Mesenchymal stem cell (in vitro differentiated cells and primary cell): ENCODE results near the gene PFKM.
"Not testable (repeated sequence)": the region's sequence is repeated elsewhere in the genome, so short reads cannot be mapped to it uniquely, and the experiment has no call there.

Experiments
- DNase-seq: peaks from one replicate; pipeline ENCODE4 v3.0.0-alpha.2; 2013
- H2AFZ ChIP-seq: one replicate; pipeline ENCODE4 v1.6.1; 2013; ENCODE audit warnings: low read depth, mild to moderate bottlenecking, control low read depth, inconsistent platforms, low read length, moderate library complexity
- H2AK5ac ChIP-seq: 2 replicates; pipeline ENCODE4 v1.6.1; 2013; ENCODE audit warnings: low read length, moderate library complexity, mild to moderate bottlenecking, inconsistent platforms; ENCODE audit not compliant: severe bottlenecking
- H2BK120ac ChIP-seq: one replicate; pipeline ENCODE4 v1.6.1; 2013; ENCODE audit warnings: low read depth, mild to moderate bottlenecking, inconsistent platforms, low read length, moderate library complexity
- H2BK12ac ChIP-seq, 2 experiments: one replicate each; pipeline ENCODE4 v1.6.1; 2013; ENCODE audit warnings: inconsistent platforms in 2 of 2, low read length in 2 of 2, mild to moderate bottlenecking in 2 of 2, moderate library complexity in 2 of 2, control low read depth in 1 of 2
- H2BK15ac ChIP-seq: one replicate; pipeline ENCODE4 v1.6.1; 2013; ENCODE audit warnings: mild to moderate bottlenecking, low read depth, inconsistent platforms; ENCODE audit not compliant: poor library complexity, severe bottlenecking
- H2BK5ac ChIP-seq: 2 replicates; pipeline ENCODE4 v1.6.1; 2013; ENCODE audit warnings: low read depth, mild to moderate bottlenecking, low read length, control low read depth, inconsistent platforms; ENCODE audit not compliant: poor library complexity, severe bottlenecking
- H3K14ac ChIP-seq, 2 experiments: one replicate each; pipeline ENCODE4 v1.6.1; 2013; ENCODE audit warnings: inconsistent platforms in 2 of 2, low read length in 2 of 2, control low read depth in 1 of 2, mild to moderate bottlenecking in 1 of 2, moderate library complexity in 1 of 2
- H3K18ac ChIP-seq, 2 experiments: one replicate each; pipeline ENCODE4 v1.6.1; 2013; ENCODE audit warnings: inconsistent platforms in 2 of 2, low read length in 2 of 2, control low read depth in 1 of 2, low read depth in 1 of 2, mild to moderate bottlenecking in 1 of 2
- H3K23ac ChIP-seq, 2 experiments: one replicate each; pipeline ENCODE4 v1.6.1; 2013; ENCODE audit warnings: inconsistent platforms in 2 of 2, low read length in 2 of 2, mild to moderate bottlenecking in 2 of 2, moderate library complexity in 2 of 2, control low read depth in 1 of 2
- H3K27ac ChIP-seq: 2 replicates; pipeline ENCODE4 v1.5.1; 2013; ENCODE audit warnings: mild to moderate bottlenecking, moderate library complexity, low read length, control low read depth, inconsistent platforms; ENCODE audit not compliant: poor library complexity, severe bottlenecking
- H3K27me3 ChIP-seq, 2 experiments: 2 replicates each; pipeline versions ENCODE4 v1.6.1 to v1.7.0; 2013; ENCODE audit warnings: low read length in 2 of 2, mild to moderate bottlenecking in 2 of 2, moderate library complexity in 2 of 2, control low read depth in 1 of 2, inconsistent platforms in 1 of 2; ENCODE audit not compliant: control insufficient read depth in 1 of 2, insufficient read depth in 1 of 2
- H3K36me3 ChIP-seq, 2 experiments: 2 replicates each; pipeline versions ENCODE4 v1.6.1 to v1.7.0; 2013; ENCODE audit warnings: low read length in 2 of 2, control low read depth in 1 of 2, inconsistent platforms in 1 of 2, low read depth in 1 of 2, mild to moderate bottlenecking in 1 of 2; ENCODE audit not compliant: insufficient read depth in 2 of 2, control insufficient read depth in 1 of 2
- H3K4ac ChIP-seq, 2 experiments: one replicate each; pipeline ENCODE4 v1.6.1; 2013; ENCODE audit warnings: inconsistent platforms in 2 of 2, low read length in 2 of 2, mild to moderate bottlenecking in 2 of 2, moderate library complexity in 2 of 2, control low read depth in 1 of 2, low read depth in 1 of 2
- H3K4me1 ChIP-seq: 2 replicates; pipeline ENCODE4 v1.6.1; 2013; ENCODE audit warnings: low read depth, low read length, control low read depth; ENCODE audit not compliant: control insufficient read depth, insufficient read depth
- H3K4me2 ChIP-seq: 2 replicates; pipeline ENCODE4 v1.6.1; 2013; ENCODE audit warnings: low read length, mild to moderate bottlenecking, inconsistent platforms; ENCODE audit not compliant: poor library complexity, severe bottlenecking
- H3K4me3 ChIP-seq, 2 experiments: 2 replicates each; pipeline versions ENCODE4 v1.5.1 to v1.7.0; 2013; ENCODE audit warnings: low read length in 2 of 2, mild to moderate bottlenecking in 2 of 2, control low read depth in 1 of 2, low read depth in 1 of 2; ENCODE audit not compliant: insufficient read depth in 1 of 2
- H3K79me1 ChIP-seq: replicated peaks from 2 replicates; pipeline ENCODE4 v1.6.1; 2013; ENCODE audit warnings: mild to moderate bottlenecking, control low read depth, low read length, inconsistent platforms; ENCODE audit not compliant: poor library complexity, severe bottlenecking
- H3K9ac ChIP-seq: 2 replicates; pipeline ENCODE4 v1.7.0; 2013; ENCODE audit warnings: mild to moderate bottlenecking, low read length, moderate library complexity
- H3K9me3 ChIP-seq: 2 replicates; pipeline ENCODE4 v1.7.0; 2013; ENCODE audit warnings: mild to moderate bottlenecking, low read length; ENCODE audit not compliant: control insufficient read depth
- H4K8ac ChIP-seq: one replicate; pipeline ENCODE4 v1.6.1; 2013; ENCODE audit warnings: inconsistent platforms, mild to moderate bottlenecking, low read length, moderate library complexity
- H4K91ac ChIP-seq: one replicate; pipeline ENCODE4 v1.6.1; 2013; ENCODE audit warnings: mild to moderate bottlenecking, low read length, inconsistent platforms
- WGBS: methylation state at CpG from one replicate; pipeline ENCODE4 v1.1.7; 2013; ENCODE audit warnings: mixed read lengths; 5-methylcytosine and 5-hydroxymethylcytosine counted together

Gene PFKM

GRCh38 chr12:48151103-48151771 is 32.1 kb downstream of the PFKM start:
- no peak overlapping the region for H2AFZ ChIP-seq
- no peak overlapping the region for H4K8ac ChIP-seq
- no peak overlapping the region for H2BK12ac ChIP-seq
- peaks cover 12% of the 10 kb centered on the region for H3K79me1 ChIP-seq
- no peak overlapping the region for H3K23ac ChIP-seq
- no peak overlapping the region for H3K18ac ChIP-seq
- H2AK5ac ChIP-seq: peak overlapping the region; percentile 59
- H2BK120ac ChIP-seq: no peak overlapping the region
- H3K4me2 ChIP-seq: no peak overlapping the region
- H3K4me1 ChIP-seq: peaks cover 1% of the 10 kb centered on the region
- no peak overlapping the region for H4K91ac ChIP-seq
- H3K9ac ChIP-seq: no peak overlapping the region
- H3K9me3 ChIP-seq: no peaks in the 10 kb centered on the region
- peaks cover 20 to 70% of the 10 kb centered on the region in 2 experiments for H3K36me3 ChIP-seq
- no peak overlapping the region for H3K27ac ChIP-seq
- no peak overlapping the region for H2BK15ac ChIP-seq
- H3K27me3 ChIP-seq: no peaks in the 10 kb centered on the region
- no peak overlapping the region for H3K4me3 ChIP-seq
- no peak overlapping the region for H2BK5ac ChIP-seq
- DNase-seq: no peak
- no peak overlapping the region for H3K4ac ChIP-seq
- no peak overlapping the region for H3K14ac ChIP-seq
- 94% methylated on average over 2 of the region's 2 CpGs for WGBS

GRCh38 chr12:48155786-48156185 is 36.6 kb downstream of the PFKM start:
- H2BK5ac ChIP-seq, H2BK12ac ChIP-seq, H2AFZ ChIP-seq, H2BK15ac ChIP-seq, H3K23ac ChIP-seq, H3K9ac ChIP-seq, H3K79me1 ChIP-seq, H3K27ac ChIP-seq, H2BK120ac ChIP-seq, H3K27me3 ChIP-seq, H4K8ac ChIP-seq, H3K4me1 ChIP-seq, H4K91ac ChIP-seq, H3K9me3 ChIP-seq, H3K4me3 ChIP-seq, H3K14ac ChIP-seq, H2AK5ac ChIP-seq, H3K4ac ChIP-seq, DNase-seq, H3K4me2 ChIP-seq, H3K18ac ChIP-seq: not testable (repeated sequence)
- H3K36me3 ChIP-seq: peaks cover 10 to 29% of the 10 kb centered on the region in 2 experiments
- WGBS: 100% methylated on average over 3 of the region's 5 CpGs

- 41% methylated on average over 8 of the region's 8 CpGs for WGBS
- no peak overlapping the region for H2AFZ ChIP-seq
- H3K79me1 ChIP-seq: peaks cover 6% of the 10 kb centered on the region
- H3K4ac ChIP-seq: no peak overlapping the region
- H3K27me3 ChIP-seq: peaks cover 0 to 8% of the 10 kb centered on the region in 2 experiments
- H3K9me3 ChIP-seq: no peaks in the 10 kb centered on the region
- peak overlapping the region; percentile 94 for H3K9ac ChIP-seq
- peak overlapping the region; percentile 38 for H2AK5ac ChIP-seq
- H3K18ac ChIP-seq: peak overlapping the region in 1 of 2 experiments; percentile 0
- DNase-seq: no peak
- no peak overlapping the region for H3K23ac ChIP-seq
- no peak overlapping the region for H2BK120ac ChIP-seq
- no peak overlapping the region for H4K8ac ChIP-seq
- H3K4me1 ChIP-seq: peaks cover 4% of the 10 kb centered on the region
- H3K4me3 ChIP-seq: peak overlapping the region; percentile 99 to 100
- H2BK12ac ChIP-seq: no peak overlapping the region
- no peak overlapping the region for H4K91ac ChIP-seq
- H2BK5ac ChIP-seq: no peak overlapping the region
- no peak overlapping the region for H2BK15ac ChIP-seq
- peak overlapping the region; percentile 47 for H3K27ac ChIP-seq
- peaks cover 6 to 20% of the 10 kb centered on the region in 2 experiments for H3K36me3 ChIP-seq
- H3K14ac ChIP-seq: no peak overlapping the region
- H3K4me2 ChIP-seq: peak overlapping the region; percentile 95
Observed at GRCh38 chr12:48156652-48157017, 37.5 kb downstream of the PFKM start.

GRCh38 chr12:48157018-48157888 is 38.1 kb downstream of the PFKM start, which contains the start of gene ASB8:
Gene ASB8, minus strand, starts transcription at chr12:48157515. Its CDS starts 4,019 bp downstream, at chr12:48153496.
- Histone ChIP-seq H3K18ac (peak within 1 kb of the TSS; percentile 79 to 98), H3K23ac (peak within 1 kb of the TSS in 1 of 2 experiments; percentile 50), H3K14ac (peak within 1 kb of the TSS in 1 of 2 experiments; percentile 70), H3K27me3 (peaks cover 0 to 13% of the 10 kb centered on the region in 2 experiments), H3K79me1 (peaks cover 6% of the 10 kb centered on the region), H3K4me2 (peak within 1 kb of the TSS; percentile 95), H4K8ac (peak within 1 kb of the TSS; percentile 99), H3K27ac (peak within 1 kb of the TSS; percentile 54), H3K4me3 (peak within 1 kb of the TSS; percentile 99 to 100), H2AK5ac (peak within 1 kb of the TSS; percentile 66), H2BK120ac (peak within 1 kb of the TSS; percentile 61), H2BK5ac (peak within 1 kb of the TSS; percentile 66), H3K4me1 (peaks cover 4% of the 10 kb centered on the region), H2BK12ac (no peak within 1 kb of the TSS), H3K9ac (peak within 1 kb of the TSS; percentile 94), H3K9me3 (no peaks in the 10 kb centered on the region), H3K36me3 (peaks cover 2 to 15% of the 10 kb centered on the region in 2 experiments), H3K4ac (peak within 1 kb of the TSS; percentile 79 to 97), H2AFZ (peak within 1 kb of the TSS; percentile 85), H2BK15ac (peak within 1 kb of the TSS; percentile 80), H4K91ac (peak within 1 kb of the TSS; percentile 92)
- DNase-seq: peak; percentile 98
- under 1% methylated on average over 55 of the region's 56 CpGs for WGBS
